WTC11 (cell line): ENCODE results near the gene BET1. TPM values are rescaled to one million over a fixed set of nuclear protein-coding genes. Genes with fewer than 3 reads are reported as not detected.

Experiments used
- ATAC-seq: fragments of 200-7000 bp; cut with Tn5 transposase; 2 replicates; pipeline ENCODE4 v1.10.0; 2021; ENCODE audit warnings: mild to moderate bottlenecking, moderate library complexity
- CTCF ChIA-PET: fragments of 300-600 bp; sonication (Branson Sonifier 250); formaldehyde crosslinking; loops from one replicate; lab custom pipeline; 2021; ENCODE audit warnings: antibody characterized with exemption; lab: Charles Lee
- POLR2A ChIA-PET: fragments of 350-600 bp; sonication (Branson Sonifier 250); formaldehyde crosslinking; loops from one replicate; lab custom pipeline; 2021; ENCODE audit warnings: antibody characterized with exemption; lab: Charles Lee
- DNase-seq: peaks from one replicate; pipeline ENCODE4 v3.0.0; 2021; ENCODE audit warnings: low spot score
- H3K27ac Mint-ChIP-seq: 2 replicates; pipeline ENCODE4 v1.8.0; 2021; ENCODE audit warnings: mixed read lengths
- H3K27me3 Mint-ChIP-seq: 2 replicates; pipeline ENCODE4 v1.8.0; 2021; ENCODE audit warnings: low read depth, mild to moderate bottlenecking, moderate library complexity, mixed read lengths
- H3K36me3 Mint-ChIP-seq: 2 replicates; pipeline ENCODE4 v1.8.0; 2021; ENCODE audit warnings: mixed read lengths
- H3K4me1 Mint-ChIP-seq: 2 replicates; pipeline ENCODE4 v1.8.0; 2022; ENCODE audit warnings: mixed read lengths
- H3K4me3 Mint-ChIP-seq: 2 replicates; pipeline ENCODE4 v1.8.0; 2021; ENCODE audit warnings: mild to moderate bottlenecking, moderate library complexity, mixed read lengths
- H3K9me3 Mint-ChIP-seq: 2 replicates; pipeline ENCODE4 v1.8.0; 2021; ENCODE audit warnings: mixed read lengths
- ARID4B ChIP-seq: sonication (generic); formaldehyde crosslinking; IDR thresholded peaks from 2 replicates; pipeline ENCODE4 v1.8.0; 2023; ENCODE audit warnings: missing genetic modification reagents, mild to moderate bottlenecking, borderline replicate concordance
- CREB1 ChIP-seq: sonication (generic); formaldehyde crosslinking; IDR thresholded peaks from 2 replicates; pipeline ENCODE4 v1.8.0; 2023; ENCODE audit warnings: mild to moderate bottlenecking, missing genetic modification reagents
- CTCF ChIP-seq: fragments of 200-600 bp; IDR thresholded peaks from 2 replicates; pipeline ENCODE4 v1.8.0; 2022; ENCODE audit warnings: antibody characterized with exemption
- E2F5 ChIP-seq: sonication (generic); formaldehyde crosslinking; IDR thresholded peaks from 2 replicates; pipeline ENCODE4 v1.8.1; 2022; ENCODE audit warnings: mild to moderate bottlenecking, moderate library complexity, missing genetic modification reagents
- ELF4 ChIP-seq: sonication (generic); formaldehyde crosslinking; IDR thresholded peaks from 2 replicates; pipeline ENCODE4 v1.8.1; 2022; ENCODE audit warnings: low read depth, mild to moderate bottlenecking, moderate library complexity, missing genetic modification reagents
- EMX1 ChIP-seq: fragments of 250-450 bp; sonication (Bioruptor Pico); IDR thresholded peaks from 2 replicates; pipeline ENCODE4 v1.8.0; 2021; ENCODE audit warnings: mild to moderate bottlenecking
- ETV6 ChIP-seq: sonication (generic); formaldehyde crosslinking; IDR thresholded peaks from 2 replicates; pipeline ENCODE4 v1.8.1; 2022; ENCODE audit warnings: mild to moderate bottlenecking, missing genetic modification reagents
- GABPB1 ChIP-seq: sonication (generic); formaldehyde crosslinking; IDR thresholded peaks from 2 replicates; pipeline ENCODE4 v1.8.1; 2023; ENCODE audit warnings: mild to moderate bottlenecking, missing genetic modification reagents
- JAZF1 ChIP-seq: fragments of 250-450 bp; sonication (Bioruptor Pico); IDR thresholded peaks from 2 replicates; pipeline ENCODE4 v1.9.0; 2021; ENCODE audit warnings: moderate library complexity, mild to moderate bottlenecking, inconsistent platforms
- NFATC4 ChIP-seq: fragments of 250-450 bp; sonication (Bioruptor Pico); IDR thresholded peaks from 2 replicates; pipeline ENCODE4 v1.9.0; 2021; ENCODE audit warnings: mild to moderate bottlenecking
- NFE2L1 ChIP-seq: sonication (generic); formaldehyde crosslinking; IDR thresholded peaks from 2 replicates; pipeline ENCODE4 v1.8.1; 2023; ENCODE audit warnings: missing genetic modification reagents
- NFYB ChIP-seq: sonication (generic); formaldehyde crosslinking; conservative IDR thresholded peaks from 2 replicates; pipeline ENCODE4 v1.8.0; 2022; ENCODE audit warnings: low read depth, missing genetic modification reagents
- NR2C2 ChIP-seq: sonication (generic); formaldehyde crosslinking; IDR thresholded peaks from 2 replicates; pipeline ENCODE4 v1.8.0; 2022; ENCODE audit warnings: mild to moderate bottlenecking, missing genetic modification reagents
- OVOL2 ChIP-seq: fragments of 250-450 bp; sonication (Bioruptor Pico); IDR thresholded peaks from 2 replicates; pipeline ENCODE4 v1.9.0; 2021; ENCODE audit warnings: mild to moderate bottlenecking, borderline replicate concordance
- PRDM15 ChIP-seq: sonication (generic); formaldehyde crosslinking; IDR thresholded peaks from 2 replicates; pipeline ENCODE4 v1.8.0; 2022; ENCODE audit warnings: missing genetic modification reagents
- PREB ChIP-seq: sonication (generic); formaldehyde crosslinking; IDR thresholded peaks from 2 replicates; pipeline ENCODE4 v1.8.1; 2022; ENCODE audit warnings: mild to moderate bottlenecking, missing genetic modification reagents, moderate library complexity, borderline replicate concordance
- TP53 ChIP-seq: sonication (generic); formaldehyde crosslinking; IDR thresholded peaks from 2 replicates; pipeline ENCODE4 v1.8.1; 2023; ENCODE audit warnings: mild to moderate bottlenecking, missing genetic modification reagents
- ZBTB21 ChIP-seq: sonication (generic); formaldehyde crosslinking; IDR thresholded peaks from 2 replicates; pipeline ENCODE4 v1.8.1; 2023; ENCODE audit warnings: mild to moderate bottlenecking, missing genetic modification reagents, borderline replicate concordance
- ZNF263 ChIP-seq: sonication (generic); formaldehyde crosslinking; IDR thresholded peaks from 2 replicates; pipeline ENCODE4 v1.8.1; 2022; ENCODE audit warnings: low read depth, mild to moderate bottlenecking, moderate library complexity, missing genetic modification reagents
- ZNF671 ChIP-seq: fragments of 250-450 bp; sonication (Bioruptor Pico); IDR thresholded peaks from 2 replicates; pipeline ENCODE4 v1.8.0; 2021; ENCODE audit warnings: mild to moderate bottlenecking
- total RNA-seq: library from RNA; stranded (reverse); gene quantifications from 3 replicates; pipeline ENCODE4 v1.2.3, GENCODE V29; 2021

The BET1 gene
- total RNA-seq, 1 experiment from 2014 or later, result 26.7 TPM

GRCh38 chr7:94044806-94045205 is 40.7 kb upstream of the BET1 start (continued):
- TF ChIP-seq ARID4B (CRISPR knock-in tag), result no peak
- TF ChIP-seq ZBTB21 (CRISPR knock-in tag), result no peak

GRCh38 chr7:94043299-94043698 is 39.1 kb upstream of the BET1 start:
- ATAC-seq, result no peak
- TF ChIP-seq GABPB1 (no peak), EMX1 (CRISPR knock-in tag) (no peak), CTCF (no peak), NFATC4 (no peak), ZNF671 (CRISPR knock-in tag) (no peak), TP53 (CRISPR knock-in tag) (no peak), PRDM15 (CRISPR knock-in tag) (no peak), ETV6 (no peak), ZNF263 (CRISPR knock-in tag) (no peak), OVOL2 (CRISPR knock-in tag) (no peak), ELF4 (CRISPR knock-in tag) (no peak), NFE2L1 (CRISPR knock-in tag) (no peak), JAZF1 (CRISPR knock-in tag) (no peak), CREB1 (CRISPR knock-in tag) (no peak), NR2C2 (CRISPR knock-in tag) (no peak), E2F5 (CRISPR knock-in tag) (no peak), PREB (CRISPR knock-in tag) (no peak), NFYB (CRISPR knock-in tag) (no peak)
- Mint-ChIP-seq H3K4me1 (peaks cover 17% of the 10 kb centered on the region), H3K36me3 (no peaks in the 10 kb centered on the region), H3K27ac (no peak overlapping the region), H3K4me3 (no peak overlapping the region), H3K27me3 (no peaks in the 10 kb centered on the region), H3K9me3 (no peaks in the 10 kb centered on the region)
- CTCF ChIA-PET, result no interaction called here
- POLR2A ChIA-PET, result no interaction called here
- no peak for DNase-seq
